OCI-LY7 (cell line): Measurements from ENCODE around the gene DROSHA. TPM values are rescaled to one million over a fixed set of nuclear protein-coding genes. Genes with fewer than 3 reads are reported as not detected.

Experiments used
- BruUV-seq: library from RNA; stranded (reverse); fragments of 400-500 nt; replicated peaks from 2 replicates; lab custom pipeline; 2021; lab: Mats Ljungman, UMichigan
- CTCF ChIA-PET: fragments of 300-600 bp; sonication (Branson Sonifier 250); formaldehyde crosslinking; loops from one replicate; lab custom pipeline; 2022; ENCODE audit warnings: antibody characterized with exemption; ENCODE audit not compliant: unreplicated experiment; lab: Charles Lee
- POLR2A ChIA-PET: fragments of 300-600 bp; sonication (Branson Sonifier 250); formaldehyde crosslinking; loops from one replicate; lab custom pipeline; 2022; ENCODE audit warnings: antibody characterized with exemption; lab: Charles Lee
- DNase-seq: peaks from one replicate; pipeline ENCODE4 v3.0.0-alpha.2; 2015; ENCODE audit warnings: low spot score
- H2AFZ ChIP-seq: fragments of 200-600 bp; sonication (generic), shearing (Covaris generic); 2 replicates; pipeline ENCODE4 v1.6.1; 2014; ENCODE audit warnings: mild to moderate bottlenecking, antibody characterized with exemption, low read length, moderate library complexity
- H3K27ac ChIP-seq: fragments of 200-600 bp; sonication (generic); 2 replicates; pipeline ENCODE4 v1.5.1; 2014; ENCODE audit warnings: mixed run types, low read depth, mild to moderate bottlenecking, moderate library complexity, low read length, inconsistent platforms; ENCODE audit not compliant: poor library complexity, severe bottlenecking
- H3K36me3 ChIP-seq: fragments of 200-600 bp; sonication (generic); 2 replicates; pipeline ENCODE4 v1.6.1; 2014; ENCODE audit warnings: mild to moderate bottlenecking, antibody characterized with exemption, low read length, moderate library complexity, mixed read lengths; ENCODE audit not compliant: insufficient read depth
- H3K4me1 ChIP-seq: fragments of 200-600 bp; sonication (generic); 2 replicates; pipeline ENCODE4 v1.5.1; 2014; ENCODE audit warnings: mild to moderate bottlenecking, low read length; ENCODE audit not compliant: insufficient read depth, poor library complexity, severe bottlenecking
- H3K4me2 ChIP-seq: fragments of 200-600 bp; sonication (generic); 2 replicates; pipeline ENCODE4 v1.6.1; 2014; ENCODE audit warnings: mild to moderate bottlenecking, low read length
- H3K4me3 ChIP-seq: fragments of 200-600 bp; sonication (generic); 2 replicates; pipeline ENCODE4 v1.5.1; 2014; ENCODE audit warnings: mild to moderate bottlenecking, low read depth, low read length; ENCODE audit not compliant: poor library complexity, severe bottlenecking
- H3K79me2 ChIP-seq: fragments of 200-600 bp; sonication (generic); 2 replicates; pipeline ENCODE4 v1.6.1; 2016; ENCODE audit warnings: low read depth, mild to moderate bottlenecking, low read length, moderate library complexity, mixed read lengths; ENCODE audit not compliant: insufficient read depth
- H3K9me2 ChIP-seq: fragments of 200-600 bp; sonication (generic); 2 replicates; pipeline ENCODE4 v1.6.1; 2016; ENCODE audit warnings: mild to moderate bottlenecking, low read length, mixed read lengths; ENCODE audit not compliant: insufficient read depth
- H3K9me3 ChIP-seq: fragments of 200-600 bp; sonication (generic); 2 replicates; pipeline ENCODE4 v1.6.1; 2014; ENCODE audit warnings: mild to moderate bottlenecking, mixed run types, low read length, mixed read lengths
- H4K20me1 ChIP-seq: fragments of 200-600 bp; sonication (generic); 2 replicates; pipeline ENCODE4 v1.6.1; 2014; ENCODE audit warnings: mild to moderate bottlenecking, antibody characterized with exemption, low read length, moderate library complexity, mixed read lengths; ENCODE audit not compliant: insufficient read depth
- EZH2phosphoT487 ChIP-seq: fragments of 200-600 bp; sonication (generic); IDR thresholded peaks from 2 replicates; pipeline ENCODE4 v1.6.1; 2018; ENCODE audit warnings: low read depth, borderline replicate concordance, mild to moderate bottlenecking, mixed run types, antibody characterized with exemption, low read length, moderate library complexity, mixed read lengths
- intact Hi-C: fragments of 100-400 bp; cut with micrococcal nuclease; formaldehyde crosslinking; loops from one replicate; pipeline ENCODE4 v1.10.0; 2022; ENCODE audit not compliant: unreplicated experiment
- total RNA-seq, 2 experiments: library from RNA; depleted of rRNA in 1 of 2; stranded (reverse); fragments of >200 nt in 1 of 2; shearing (Covaris generic) in 1 of 2; gene quantifications; 2 replicates each; pipeline ENCODE4 v1.2.3, GENCODE V29; 2014 to 2022
- TF ChIP-seq, protein P1 (sequence below): fragments of 200-600 bp; sonication (generic); conservative IDR thresholded peaks from 2 replicates; pipeline ENCODE4 v1.5.1; 2014; ENCODE audit warnings: mild to moderate bottlenecking, antibody characterized with exemption, low read length, moderate library complexity, mixed read lengths

DROSHA gene
- total RNA-seq, 2 experiments from 2014 or later: 56.3 to 92.8 TPM

DNA sequence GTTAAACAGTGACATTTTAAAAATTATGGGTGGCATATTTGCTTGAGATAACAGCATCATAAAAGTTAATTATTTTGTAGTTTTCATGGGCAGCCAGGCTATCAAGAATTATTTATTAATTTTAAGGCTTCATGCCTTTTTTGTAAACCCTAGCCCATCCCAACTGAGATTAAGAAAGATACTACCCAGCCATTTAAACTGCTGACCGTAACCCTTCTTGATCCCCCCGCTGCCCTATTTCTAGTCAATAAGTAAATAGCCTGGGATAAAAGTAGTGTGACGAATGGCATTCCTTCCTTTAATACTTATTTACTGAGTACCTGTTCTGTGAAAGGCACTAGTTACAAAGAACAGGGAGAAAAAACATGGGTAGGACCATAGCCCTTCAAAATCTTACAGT is 88.3 kb downstream of the DROSHA start:
- no TSS peak for BruUV-seq
- Histone ChIP-seq H2AFZ (no peak overlapping the region), H3K36me3 (peaks cover 87% of the 10 kb centered on the region), H3K27ac (no peak overlapping the region), H3K4me3 (no peak overlapping the region), H3K4me1 (no peaks in the 10 kb centered on the region), H3K9me3 (no peaks in the 10 kb centered on the region), H4K20me1 (no peaks in the 10 kb centered on the region), H3K9me2 (no peaks in the 10 kb centered on the region), H3K79me2 (no peaks in the 10 kb centered on the region), H3K4me2 (no peak overlapping the region)
- ChIA-PET CTCF (no interaction called here), POLR2A (interaction anchor here (0.6 kb wide), 1 partner anchor 944 kb away, joined by 3 read pairs; no protein-coding TSS in a partner anchor)
- TF ChIP-seq EZH2phosphoT487: no peak
- TF ChIP-seq, protein P1, sequence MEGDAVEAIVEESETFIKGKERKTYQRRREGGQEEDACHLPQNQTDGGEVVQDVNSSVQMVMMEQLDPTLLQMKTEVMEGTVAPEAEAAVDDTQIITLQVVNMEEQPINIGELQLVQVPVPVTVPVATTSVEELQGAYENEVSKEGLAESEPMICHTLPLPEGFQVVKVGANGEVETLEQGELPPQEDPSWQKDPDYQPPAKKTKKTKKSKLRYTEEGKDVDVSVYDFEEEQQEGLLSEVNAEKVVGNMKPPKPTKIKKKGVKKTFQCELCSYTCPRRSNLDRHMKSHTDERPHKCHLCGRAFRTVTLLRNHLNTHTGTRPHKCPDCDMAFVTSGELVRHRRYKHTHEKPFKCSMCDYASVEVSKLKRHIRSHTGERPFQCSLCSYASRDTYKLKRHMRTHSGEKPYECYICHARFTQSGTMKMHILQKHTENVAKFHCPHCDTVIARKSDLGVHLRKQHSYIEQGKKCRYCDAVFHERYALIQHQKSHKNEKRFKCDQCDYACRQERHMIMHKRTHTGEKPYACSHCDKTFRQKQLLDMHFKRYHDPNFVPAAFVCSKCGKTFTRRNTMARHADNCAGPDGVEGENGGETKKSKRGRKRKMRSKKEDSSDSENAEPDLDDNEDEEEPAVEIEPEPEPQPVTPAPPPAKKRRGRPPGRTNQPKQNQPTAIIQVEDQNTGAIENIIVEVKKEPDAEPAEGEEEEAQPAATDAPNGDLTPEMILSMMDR: no peak
- DNase-seq: no peak
- intact Hi-C loops: no loop called here

DNA sequence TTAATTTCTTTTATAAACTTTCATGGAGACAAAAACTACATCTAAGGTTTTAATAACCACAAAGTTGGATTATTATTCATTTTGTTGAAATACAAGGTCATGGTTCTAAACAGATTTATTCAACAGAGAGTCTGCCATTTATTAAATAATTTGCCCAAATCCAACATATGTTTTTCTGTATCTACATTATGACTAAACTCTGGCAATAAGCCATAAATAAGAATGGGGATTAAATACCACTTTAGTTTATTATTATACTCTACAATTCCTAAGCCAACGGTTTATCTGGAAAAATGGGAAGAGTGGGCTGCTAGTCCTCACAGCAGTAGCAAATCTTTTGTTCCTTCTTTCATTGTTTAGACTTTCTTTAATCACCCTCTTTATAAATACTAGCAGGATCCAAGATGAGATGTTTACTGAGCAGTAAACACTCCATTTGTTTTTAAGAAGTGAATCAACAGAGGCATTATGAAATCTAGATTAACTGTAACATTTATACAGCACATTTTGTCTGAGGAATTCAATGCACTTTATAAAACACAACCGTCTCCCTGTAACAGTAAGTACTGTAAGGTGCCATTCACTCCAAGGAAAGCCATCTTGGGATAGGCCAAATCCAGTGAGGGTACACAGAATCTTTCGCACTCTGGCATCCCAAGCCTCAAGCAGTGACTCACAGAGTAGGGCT is 89.7 kb downstream of the DROSHA start:
- no peak for DNase-seq
- H3K4me3 ChIP-seq: no peak overlapping the region
- no peak overlapping the region for H2AFZ ChIP-seq
- H3K79me2 ChIP-seq: no peaks in the 10 kb centered on the region
- TF ChIP-seq, protein P1: no peak
- TF ChIP-seq EZH2phosphoT487: no peak
- H3K27ac ChIP-seq: no peak overlapping the region
- H3K36me3 ChIP-seq: peaks cover 82% of the 10 kb centered on the region
- intact Hi-C loops: no loop called here
- CTCF ChIA-PET: no interaction called here
- no peaks in the 10 kb centered on the region for H3K4me1 ChIP-seq
- POLR2A ChIA-PET: no interaction called here
- H4K20me1 ChIP-seq: no peaks in the 10 kb centered on the region
- H3K4me2 ChIP-seq: no peak overlapping the region
- no peaks in the 10 kb centered on the region for H3K9me2 ChIP-seq
- H3K9me3 ChIP-seq: no peaks in the 10 kb centered on the region
- no TSS peak for BruUV-seq

DNA sequence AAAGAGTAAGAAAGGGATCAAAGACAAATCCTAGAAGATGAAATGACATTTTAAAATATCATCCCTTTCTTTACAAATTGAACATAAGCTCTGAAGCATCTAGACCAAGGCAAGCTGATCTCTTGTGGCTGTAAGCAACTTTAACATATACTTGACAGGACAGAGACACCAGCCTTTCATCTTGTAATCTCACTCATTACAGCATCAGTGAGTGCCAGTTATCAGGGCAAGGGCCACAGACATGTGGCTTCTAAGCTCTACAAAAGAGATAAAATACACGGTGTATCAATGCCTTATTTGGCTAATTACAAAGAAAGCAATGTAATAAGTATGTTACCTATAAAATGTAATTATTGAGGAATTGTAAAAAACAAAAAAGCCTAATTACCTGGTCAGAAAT is 95.0 kb downstream of the DROSHA start:
- Histone ChIP-seq H3K27ac (no peak overlapping the region), H3K9me2 (no peaks in the 10 kb centered on the region), H4K20me1 (no peaks in the 10 kb centered on the region), H3K9me3 (no peaks in the 10 kb centered on the region), H3K4me3 (no peak overlapping the region), H3K4me1 (no peaks in the 10 kb centered on the region), H3K4me2 (no peak overlapping the region), H3K36me3 (peaks cover 78% of the 10 kb centered on the region), H3K79me2 (no peaks in the 10 kb centered on the region), H2AFZ (no peak overlapping the region)
- BruUV-seq: no TSS peak
- TF ChIP-seq EZH2phosphoT487: no peak
- TF ChIP-seq, protein P1: no peak
- DNase-seq: no peak
- CTCF ChIA-PET: no interaction called here
- intact Hi-C loops: no loop called here
- POLR2A ChIA-PET: interaction anchor here (0.6 to 0.7 kb wide), 4 partner anchors 33 to 169 kb away, joined by 3 to 5 read pairs (median 4); no protein-coding TSS in a partner anchor
